Choroid plexus epithelial cell (primary cell): ENCODE data around the gene ZCCHC14.
"Not testable (repeated sequence)": the region's sequence is repeated elsewhere in the genome, so short reads cannot be mapped to it uniquely, and the experiment has no call there.

ENCODE experiments used
- DNase-seq: peaks from one replicate; pipeline ENCODE4 v3.0.0-alpha.2; 2010; ENCODE audit warnings: low read depth
- H3K4me3 ChIP-seq: 2 replicates; pipeline ENCODE4 v1.5.1; 2011; ENCODE audit warnings: low read depth, mild to moderate bottlenecking, control low read depth, low read length, moderate library complexity
- CTCF ChIP-seq: conservative IDR thresholded peaks from 2 replicates; pipeline ENCODE4 v1.5.1; 2011; ENCODE audit warnings: low read depth, mild to moderate bottlenecking, control low read depth, inconsistent platforms, low read length, moderate library complexity

Gene ZCCHC14

GRCh38 chr16:87507351-87508069 is 14.7 kb upstream of the ZCCHC14 start:
- no peak overlapping the region for H3K4me3 ChIP-seq
- DNase-seq = no peak
- TF ChIP-seq CTCF = no peak

GRCh38 chr16:87506423-87507350 is 13.9 kb upstream of the ZCCHC14 start:
- TF ChIP-seq CTCF = no peak
- H3K4me3 ChIP-seq = no peak overlapping the region
- no peak for DNase-seq

DNA sequence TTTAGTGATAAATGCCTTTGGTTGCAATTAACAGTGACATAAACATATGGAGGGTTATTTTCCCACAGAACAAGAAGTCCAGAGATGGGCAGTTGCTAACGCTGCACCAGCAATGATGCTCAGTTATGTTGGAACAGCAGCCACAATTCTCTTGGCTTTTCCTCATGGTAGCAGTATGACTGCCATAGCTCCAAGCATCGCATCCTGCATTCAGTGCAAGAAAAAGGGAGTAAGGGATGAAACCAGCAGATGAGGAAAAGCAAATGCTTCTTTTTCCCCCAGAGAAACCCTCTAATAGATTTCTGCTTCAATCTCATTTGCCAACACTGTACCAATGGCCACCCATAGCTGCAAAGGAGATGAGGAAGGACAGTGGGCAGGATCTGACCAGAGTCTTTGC is 13.0 kb upstream of the ZCCHC14 start:
- no peak for TF ChIP-seq CTCF
- no peak for DNase-seq

DNA sequence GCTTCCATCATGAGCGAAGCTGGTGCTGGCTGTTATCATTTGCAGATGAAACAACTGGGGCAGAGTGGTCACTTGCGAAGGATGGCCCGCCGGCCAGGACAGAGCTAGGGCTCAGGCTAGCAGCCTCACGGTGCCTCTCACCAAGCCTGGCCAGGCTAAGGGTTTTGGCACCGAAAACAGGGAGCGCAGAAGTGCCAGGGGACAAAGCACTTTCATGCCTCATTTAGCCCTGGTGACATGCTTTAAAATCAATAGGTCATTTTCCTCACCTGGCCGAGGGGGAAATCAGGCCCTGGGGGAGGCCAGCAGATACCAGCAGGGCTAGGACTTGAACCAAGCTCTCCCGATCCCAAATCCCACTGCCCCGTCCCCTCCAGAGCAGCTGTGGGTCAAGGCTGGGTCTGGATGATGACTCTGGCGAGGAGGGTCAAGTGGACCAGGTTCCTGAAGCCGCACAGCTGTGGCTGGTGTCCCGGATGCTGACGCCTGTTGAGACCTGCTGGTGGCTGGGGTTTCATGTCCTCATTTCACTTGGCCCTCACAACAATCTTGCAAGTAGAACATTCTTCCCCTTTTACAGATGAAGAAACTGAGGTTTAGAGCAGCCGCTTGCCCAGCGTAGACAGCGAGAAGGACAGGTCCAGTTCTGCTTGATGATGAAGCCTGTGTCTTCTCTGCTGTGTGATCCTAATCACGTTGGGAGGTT is 10.6 kb upstream of the ZCCHC14 start:
- H3K4me3 ChIP-seq, DNase-seq: not testable (repeated sequence)

More for the DNA sequence above, 13.0 kb upstream of the ZCCHC14 start:
- no peak overlapping the region for H3K4me3 ChIP-seq

DNA sequence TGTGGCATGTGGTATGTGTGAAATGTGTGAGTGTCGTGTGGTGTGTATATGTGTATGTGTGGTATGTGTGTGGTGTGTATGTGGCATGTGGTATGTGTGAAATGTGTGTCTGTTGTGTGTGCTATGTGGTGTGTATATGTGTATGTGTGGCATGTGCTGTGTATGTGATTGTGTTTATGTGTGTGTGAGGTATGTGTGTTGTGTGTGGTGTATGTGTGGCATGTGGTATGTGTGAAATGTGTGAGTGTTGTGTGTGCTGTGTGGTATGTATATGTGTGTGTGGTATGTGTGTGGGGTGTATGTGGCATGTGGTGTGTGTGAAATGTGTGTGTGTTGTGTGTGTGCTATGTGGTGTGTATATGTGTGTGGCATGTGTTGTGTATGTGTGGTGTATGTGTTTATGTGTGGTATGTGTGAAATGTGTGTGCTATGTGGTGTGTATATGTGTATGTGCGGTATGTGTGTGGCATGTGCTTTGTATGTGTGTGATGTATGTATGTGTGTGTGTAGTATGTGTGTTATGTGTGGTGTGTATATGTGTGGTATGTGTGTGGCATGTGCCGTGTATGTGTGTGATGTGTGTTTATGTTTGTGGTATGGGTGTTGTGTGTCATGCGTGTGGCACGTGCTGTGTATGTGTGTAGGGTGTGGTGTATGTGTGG is 9.6 kb upstream of the ZCCHC14 start:
- no peak overlapping the region for H3K4me3 ChIP-seq
- no peak for DNase-seq
- no peak for TF ChIP-seq CTCF

DNA sequence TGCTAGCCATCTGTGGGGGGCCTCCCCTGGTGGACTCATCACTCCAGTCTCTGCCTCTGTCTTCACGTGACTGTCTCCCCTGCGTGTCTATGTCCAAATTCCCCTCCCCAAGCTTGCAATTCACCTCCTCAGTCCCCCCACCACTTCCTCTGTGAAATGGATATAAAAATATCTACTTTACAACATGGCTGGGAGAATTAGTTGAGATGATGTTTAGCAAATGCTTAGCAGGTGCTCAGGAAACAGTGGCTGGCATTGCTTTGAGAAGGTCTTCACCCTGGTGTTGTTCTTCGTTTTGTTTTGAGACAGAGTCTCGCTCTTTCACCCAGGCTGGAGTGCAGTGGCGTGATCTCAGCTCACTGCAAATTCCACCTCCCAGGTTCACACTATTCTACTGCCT is 8.3 kb upstream of the ZCCHC14 start:
- no peak for TF ChIP-seq CTCF
- DNase-seq = no peak
- H3K4me3 ChIP-seq = no peak overlapping the region

GRCh38 chr16:87499189-87499486 is 6.3 kb upstream of the ZCCHC14 start:
- no peak overlapping the region for H3K4me3 ChIP-seq
- no peak for TF ChIP-seq CTCF
- peak; percentile 69 for DNase-seq
